ENCODE data around the gene POLK. TPM values are rescaled to one million over a fixed set of nuclear protein-coding genes. Genes with fewer than 3 reads are reported as not detected.
"Not testable (repeated sequence)": the region's sequence is repeated elsewhere in the genome, so short reads cannot be mapped to it uniquely, and the experiment has no call there.

The POLK gene
- total RNA-seq, 1 experiment from 2014 or later, result 22.3 TPM

DNA sequence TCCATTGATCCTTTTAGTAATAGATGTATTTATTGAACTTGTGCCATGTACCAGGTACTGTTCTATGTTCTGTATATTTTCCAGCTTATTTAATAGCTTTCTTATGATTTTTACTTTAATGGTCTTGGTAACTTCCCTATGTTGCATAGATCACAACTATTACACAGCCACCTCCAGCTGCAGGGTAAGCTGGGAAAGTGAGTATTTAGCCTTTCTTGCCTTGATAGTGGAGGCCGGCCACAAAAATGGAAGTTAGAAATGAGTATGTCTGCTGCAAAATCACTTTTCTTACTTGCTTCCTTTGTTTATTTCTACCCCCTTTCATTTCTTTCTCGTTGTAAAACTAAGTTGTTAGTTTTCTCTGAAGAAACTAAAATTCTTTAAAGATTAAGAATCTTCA, 56.5 kb downstream of the POLK start:
- no peak for DNase-seq (ENCODE audit: low read depth, low spot score)
- in situ Hi-C loops (cut with HindIII; ENCODE audit: low pct_unique_long_range_greater_than_20kb, low sequenced_read_pairs), result no loop called here

DNA sequence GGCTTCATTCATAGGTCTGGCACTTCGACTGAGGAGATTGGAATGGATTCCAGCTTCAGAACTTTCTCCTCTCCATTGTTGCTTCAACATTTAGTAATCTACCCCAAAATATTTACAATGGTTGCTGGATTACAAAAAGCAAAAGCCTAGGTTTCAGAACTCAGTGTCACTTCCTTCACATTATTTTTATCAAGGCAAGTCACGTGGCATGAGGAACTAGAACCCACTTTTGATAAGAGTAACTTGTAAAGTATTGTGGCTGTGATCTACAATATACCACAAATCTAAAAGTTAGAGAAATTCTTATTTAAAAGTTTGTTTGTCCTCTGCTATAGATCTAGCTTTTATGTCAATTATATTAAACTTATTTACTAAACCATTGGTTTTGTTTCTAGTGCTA, 59.9 kb downstream of the POLK start:
- in situ Hi-C loops (cut with HindIII; ENCODE audit: low pct_unique_long_range_greater_than_20kb, low sequenced_read_pairs), result no loop called here
- no peak for DNase-seq (ENCODE audit: low read depth, low spot score)

GRCh38 chr5:75574791-75575190, 63.1 kb downstream of the POLK start:
- in situ Hi-C loops (cut with HindIII; ENCODE audit: low pct_unique_long_range_greater_than_20kb, low sequenced_read_pairs), result no loop called here
- DNase-seq (ENCODE audit: low read depth, low spot score), result no peak

- DNase-seq (ENCODE audit: low read depth, low spot score), result not testable (repeated sequence)
Observed at GRCh38 chr5:75578280-75578679, 66.6 kb downstream of the POLK start.

GRCh38 chr5:75584641-75585040, 73.0 kb downstream of the POLK start:
- peak; percentile 30 for DNase-seq (ENCODE audit: low read depth, low spot score)
- in situ Hi-C loops (cut with HindIII; ENCODE audit: low pct_unique_long_range_greater_than_20kb, low sequenced_read_pairs), result no loop called here

More at GRCh38 chr5:75578280-75578679, 66.6 kb downstream of the POLK start:
- in situ Hi-C loops (cut with HindIII; ENCODE audit: low pct_unique_long_range_greater_than_20kb, low sequenced_read_pairs), result not testable (repeated sequence)

GRCh38 chr5:75588666-75589065, 77.0 kb downstream of the POLK start:
- DNase-seq (ENCODE audit: low read depth, low spot score), result no peak
- in situ Hi-C loops (cut with HindIII; ENCODE audit: low pct_unique_long_range_greater_than_20kb, low sequenced_read_pairs), result no loop called here

DNA sequence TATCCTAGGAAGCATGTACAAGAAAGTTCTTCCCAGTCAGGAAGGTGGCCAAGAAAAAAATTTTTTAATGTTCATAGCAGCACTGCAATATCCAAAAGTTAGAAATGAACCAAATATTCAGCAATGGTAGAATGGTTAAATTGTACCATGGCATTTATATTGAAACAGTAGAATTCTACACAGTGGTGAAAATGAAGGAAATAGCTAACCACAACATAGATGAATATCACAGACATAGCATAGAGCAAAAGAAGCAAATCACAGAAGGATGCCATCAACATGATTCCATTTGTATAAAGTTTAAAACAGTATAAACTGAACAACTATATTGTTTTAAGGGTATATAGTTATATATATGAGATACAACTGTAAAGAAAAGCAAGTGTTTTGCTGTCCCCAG, 88.8 kb downstream of the POLK start:
- in situ Hi-C loops (cut with HindIII; ENCODE audit: low pct_unique_long_range_greater_than_20kb, low sequenced_read_pairs), result no loop called here
- no peak for DNase-seq (ENCODE audit: low read depth, low spot score)

DNA sequence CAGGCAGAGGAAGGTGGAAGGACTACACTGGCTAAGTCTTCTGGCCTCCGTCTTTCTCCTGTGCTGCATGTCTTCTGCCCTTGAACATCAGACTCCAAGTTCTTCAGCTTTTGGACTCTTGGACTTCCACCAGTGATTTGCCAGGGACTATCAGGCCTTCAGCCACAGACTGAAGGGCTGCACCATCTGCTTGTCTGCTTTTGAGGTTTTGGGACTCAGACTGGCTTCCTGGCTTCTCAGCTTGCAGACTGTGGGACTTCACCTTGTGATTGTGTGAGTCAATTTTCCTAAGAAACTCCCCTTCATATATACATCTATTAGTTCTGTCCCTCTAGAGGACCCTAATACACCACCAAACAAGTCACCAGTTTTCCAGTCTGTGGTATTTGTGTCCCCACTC, 89.9 kb downstream of the POLK start:
- in situ Hi-C loops (cut with HindIII; ENCODE audit: low pct_unique_long_range_greater_than_20kb, low sequenced_read_pairs), result no loop called here
- no peak for DNase-seq (ENCODE audit: low read depth, low spot score)

- in situ Hi-C loops (cut with HindIII; ENCODE audit: low pct_unique_long_range_greater_than_20kb, low sequenced_read_pairs), result no loop called here
- DNase-seq (ENCODE audit: low read depth, low spot score), result peak; percentile 37
Observed at GRCh38 chr5:75601996-75602395, 90.3 kb downstream of the POLK start.

GRCh38 chr5:75603371-75603770, 91.7 kb downstream of the POLK start:
- in situ Hi-C loops (cut with HindIII; ENCODE audit: low pct_unique_long_range_greater_than_20kb, low sequenced_read_pairs), result no loop called here

DNA sequence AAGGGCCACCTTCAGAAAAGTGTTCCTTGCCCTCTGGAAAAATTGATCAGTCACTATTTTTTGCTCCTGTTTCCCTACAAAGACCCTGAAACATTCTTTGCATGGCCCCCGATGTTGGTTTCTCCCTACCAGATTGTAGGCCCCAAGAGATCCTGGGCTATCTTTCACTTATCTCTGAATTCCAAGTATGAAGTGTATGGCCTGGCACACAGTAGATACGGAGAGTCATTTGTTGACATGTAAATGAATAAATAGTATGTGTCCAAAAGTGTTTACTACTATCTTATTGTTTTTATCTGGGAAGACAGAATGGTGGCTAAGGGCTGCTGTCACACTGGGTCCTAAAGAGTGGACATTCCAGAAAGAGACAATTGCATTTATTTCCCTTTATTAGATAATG, 92.1 kb downstream of the POLK start:
- no peak for DNase-seq (ENCODE audit: low read depth, low spot score)
- in situ Hi-C loops (cut with HindIII; ENCODE audit: low pct_unique_long_range_greater_than_20kb, low sequenced_read_pairs), result no loop called here

More at GRCh38 chr5:75603371-75603770, 91.7 kb downstream of the POLK start:
- peak; percentile 60 for DNase-seq (ENCODE audit: low read depth, low spot score)

GRCh38 chr5:75607341-75607740, 95.7 kb downstream of the POLK start:
- DNase-seq (ENCODE audit: low read depth, low spot score); in situ Hi-C loops (cut with HindIII; ENCODE audit: low pct_unique_long_range_greater_than_20kb, low sequenced_read_pairs): not testable (repeated sequence)

- DNase-seq (ENCODE audit: low read depth, low spot score), result no peak
- in situ Hi-C loops (cut with HindIII; ENCODE audit: low pct_unique_long_range_greater_than_20kb, low sequenced_read_pairs), result no loop called here
Observed at GRCh38 chr5:75608870-75609269, 97.2 kb downstream of the POLK start.

- no peak for DNase-seq (ENCODE audit: low read depth, low spot score)
- in situ Hi-C loops (cut with HindIII; ENCODE audit: low pct_unique_long_range_greater_than_20kb, low sequenced_read_pairs), result no loop called here
Observed at GRCh38 chr5:75610201-75610600, 98.5 kb downstream of the POLK start.

- DNase-seq (ENCODE audit: low read depth, low spot score); in situ Hi-C loops (cut with HindIII; ENCODE audit: low pct_unique_long_range_greater_than_20kb, low sequenced_read_pairs): not testable (repeated sequence)
Observed at GRCh38 chr5:75610859-75611310, 99.2 kb downstream of the POLK start.

- DNase-seq (ENCODE audit: low read depth, low spot score), result no peak
- in situ Hi-C loops (cut with HindIII; ENCODE audit: low pct_unique_long_range_greater_than_20kb, low sequenced_read_pairs), result no loop called here
Observed at GRCh38 chr5:75611311-75612225, 99.9 kb downstream of the POLK start, which contains the start of gene ANKDD1B. Gene ANKDD1B, plus strand, starts transcription at chr5:75611453. Its CDS starts 182 bp downstream, at chr5:75611635.

DNA sequence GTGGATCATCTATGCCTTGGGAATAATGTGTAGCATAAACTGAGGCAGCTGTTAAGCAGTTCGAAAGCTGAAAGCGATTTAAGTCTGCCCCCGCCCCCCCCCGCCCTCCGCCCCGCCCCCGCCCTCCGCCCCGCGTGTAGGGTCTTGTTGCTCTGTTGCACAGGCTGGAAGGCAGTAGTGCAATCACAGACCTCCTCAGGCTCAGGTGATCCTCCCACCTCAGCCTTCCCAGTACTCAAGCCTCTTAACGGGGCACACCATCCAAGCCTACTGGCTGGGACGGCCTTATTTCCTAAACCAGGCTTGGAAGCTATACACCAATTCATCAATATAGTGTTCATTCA, 100.5 kb downstream of the POLK start:
- in situ Hi-C loops (cut with HindIII; ENCODE audit: low pct_unique_long_range_greater_than_20kb, low sequenced_read_pairs), result no loop called here
- DNase-seq (ENCODE audit: low read depth, low spot score), result no peak

GRCh38 chr5:75612901-75613300, 101.2 kb downstream of the POLK start:
- in situ Hi-C loops (cut with HindIII; ENCODE audit: low pct_unique_long_range_greater_than_20kb, low sequenced_read_pairs), result no loop called here
- no peak for DNase-seq (ENCODE audit: low read depth, low spot score)

- in situ Hi-C loops (cut with HindIII; ENCODE audit: low pct_unique_long_range_greater_than_20kb, low sequenced_read_pairs), result no loop called here
- DNase-seq (ENCODE audit: low read depth, low spot score), result no peak
Observed at GRCh38 chr5:75614176-75614575, 102.5 kb downstream of the POLK start.
